T-helper 22 cell (primary cell): ENCODE data around the gene ARHGAP33.
"Not testable (repeated sequence)": the region's sequence is repeated elsewhere in the genome, so short reads cannot be mapped to it uniquely, and the experiment has no call there.

Experiments used
- DNase-seq: peaks from one replicate; pipeline ENCODE4 v3.0.0-alpha.2; 2020; ENCODE audit warnings: low read depth

The ARHGAP33 gene

GRCh38 chr19:35756377-35757230, 18.8 kb upstream of the ARHGAP33 start, which contains the start of gene HSPB6:
Gene HSPB6, minus strand, starts transcription at chr19:35757029. Its CDS starts 21 bp downstream, at chr19:35757008.
- DNase-seq = no peak

- no peak for DNase-seq
Measured at GRCh38 chr19:35757231-35757748, 18.1 kb upstream of the ARHGAP33 start.

- peak; percentile 99 for DNase-seq
Measured at GRCh38 chr19:35757749-35758608, 17.4 kb upstream of the ARHGAP33 start, which contains the start of gene PROSER3. Gene PROSER3, plus strand, starts transcription at chr19:35758176. Its CDS starts 40 bp downstream, at chr19:35758216.

DNA sequence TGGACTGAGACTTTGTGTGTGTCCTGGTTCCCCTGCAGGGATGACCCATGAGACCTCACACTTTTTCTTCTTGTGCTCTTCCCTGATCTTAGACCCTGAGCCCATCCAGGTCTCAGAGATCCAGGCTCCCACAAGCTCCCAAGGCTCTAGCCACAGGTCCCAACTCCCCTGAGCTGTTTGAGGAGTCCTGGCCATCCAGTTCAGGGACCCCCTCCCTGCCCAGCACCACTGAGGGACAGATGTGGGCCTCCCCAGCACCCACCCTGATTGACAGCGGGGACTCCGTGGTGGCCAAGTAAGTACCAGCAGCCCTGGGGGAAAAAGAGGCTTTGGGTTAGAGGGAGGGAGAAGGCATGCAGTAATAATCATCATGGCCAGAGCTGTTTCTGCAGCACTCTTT, 15.7 kb upstream of the ARHGAP33 start:
- no peak for DNase-seq

DNA sequence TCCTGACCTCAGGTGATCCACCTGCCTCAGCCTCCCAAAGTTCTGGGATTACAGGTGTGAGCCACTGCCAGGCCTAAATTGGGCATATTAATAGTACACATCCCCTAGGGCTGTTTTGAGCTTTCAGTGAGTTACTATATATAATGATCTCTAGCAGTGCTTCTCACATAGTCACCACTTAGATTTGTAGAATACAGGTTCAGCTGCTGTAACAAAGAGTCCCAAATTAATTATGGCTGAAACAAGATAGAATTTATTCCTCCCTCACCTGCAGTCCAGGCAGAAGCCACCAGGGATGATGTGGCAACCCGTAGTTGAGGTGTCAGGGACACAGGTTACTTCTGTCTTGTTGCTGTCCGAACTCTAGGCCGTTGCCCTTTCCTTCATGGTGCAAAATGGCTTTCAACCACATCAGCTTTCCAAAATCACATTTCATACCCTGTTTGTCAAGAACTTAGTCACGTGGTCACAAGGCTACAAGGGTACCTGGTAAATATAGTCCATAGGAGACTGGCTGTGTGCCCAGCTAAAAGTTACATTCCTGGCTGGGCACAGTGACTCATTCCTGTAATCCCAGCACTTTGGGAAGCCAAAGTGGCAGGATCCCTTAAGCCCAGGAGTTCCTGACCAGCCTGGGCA, 14.5 kb upstream of the ARHGAP33 start:
- DNase-seq = no peak

- DNase-seq = no peak
Measured at GRCh38 chr19:35764432-35765315, 10.7 kb upstream of the ARHGAP33 start.

- DNase-seq = no peak
Measured at GRCh38 chr19:35766571-35767104, 8.7 kb upstream of the ARHGAP33 start.

DNA sequence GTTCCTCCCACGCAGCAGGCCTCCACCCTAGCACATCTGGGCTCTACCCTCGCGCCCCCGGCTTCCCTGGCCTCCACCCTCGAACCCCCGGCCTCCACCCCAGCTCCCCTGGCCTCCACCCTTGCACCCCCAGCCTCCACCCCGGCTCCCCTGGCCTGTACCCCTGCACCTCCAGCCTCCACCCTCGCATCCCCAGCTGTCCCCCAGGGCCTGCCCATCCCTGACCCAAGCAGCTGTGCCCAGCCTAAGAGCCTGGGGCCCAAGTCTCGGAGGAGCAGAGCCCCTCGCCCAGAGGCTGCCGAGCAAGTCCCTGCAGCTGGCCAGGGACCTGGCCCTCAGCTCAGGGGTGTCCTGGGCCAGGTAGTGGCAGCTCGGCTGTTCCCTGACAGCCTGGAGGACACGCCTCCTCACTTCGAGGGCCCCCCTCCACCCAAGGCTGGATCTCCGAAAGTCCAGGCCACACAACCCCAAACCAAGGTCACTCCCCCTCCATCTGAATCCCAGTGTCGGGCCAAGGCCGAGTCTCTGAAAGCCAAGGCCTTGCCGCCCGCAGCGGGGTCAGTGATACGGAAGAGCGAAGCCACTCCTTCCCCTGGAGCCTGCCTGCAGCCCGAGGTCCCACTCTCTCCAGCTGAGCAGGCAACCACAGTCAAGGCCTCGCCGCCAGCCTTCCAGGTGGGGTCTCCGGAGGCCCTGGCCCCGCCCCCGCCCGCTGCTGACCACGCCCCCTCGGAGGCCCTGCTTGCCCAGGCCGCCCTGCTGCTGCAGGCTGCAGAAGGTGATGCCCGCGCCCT, 7.9 kb upstream of the ARHGAP33 start:
- DNase-seq = no peak

DNA sequence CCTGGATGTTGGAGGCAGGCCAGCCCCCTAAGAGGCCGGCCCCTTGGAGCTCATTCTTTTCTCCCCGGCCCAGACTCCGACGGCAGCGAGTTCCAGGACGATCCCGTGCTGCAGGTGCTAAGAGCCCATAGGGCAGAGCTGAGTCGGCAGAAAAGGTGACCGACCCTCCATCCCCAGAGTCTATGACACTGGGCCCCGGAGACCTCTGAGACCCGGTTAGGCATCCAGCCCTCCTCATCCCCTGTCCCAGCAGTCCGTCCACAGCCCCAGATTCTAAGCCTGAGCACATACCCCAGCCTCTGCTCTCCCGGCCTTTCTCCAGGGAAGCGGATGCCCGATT, 7.3 kb upstream of the ARHGAP33 start:
- no peak for DNase-seq

GRCh38 chr19:35772362-35772761, 3.0 kb upstream of the ARHGAP33 start:
- DNase-seq = not testable (repeated sequence)

DNA sequence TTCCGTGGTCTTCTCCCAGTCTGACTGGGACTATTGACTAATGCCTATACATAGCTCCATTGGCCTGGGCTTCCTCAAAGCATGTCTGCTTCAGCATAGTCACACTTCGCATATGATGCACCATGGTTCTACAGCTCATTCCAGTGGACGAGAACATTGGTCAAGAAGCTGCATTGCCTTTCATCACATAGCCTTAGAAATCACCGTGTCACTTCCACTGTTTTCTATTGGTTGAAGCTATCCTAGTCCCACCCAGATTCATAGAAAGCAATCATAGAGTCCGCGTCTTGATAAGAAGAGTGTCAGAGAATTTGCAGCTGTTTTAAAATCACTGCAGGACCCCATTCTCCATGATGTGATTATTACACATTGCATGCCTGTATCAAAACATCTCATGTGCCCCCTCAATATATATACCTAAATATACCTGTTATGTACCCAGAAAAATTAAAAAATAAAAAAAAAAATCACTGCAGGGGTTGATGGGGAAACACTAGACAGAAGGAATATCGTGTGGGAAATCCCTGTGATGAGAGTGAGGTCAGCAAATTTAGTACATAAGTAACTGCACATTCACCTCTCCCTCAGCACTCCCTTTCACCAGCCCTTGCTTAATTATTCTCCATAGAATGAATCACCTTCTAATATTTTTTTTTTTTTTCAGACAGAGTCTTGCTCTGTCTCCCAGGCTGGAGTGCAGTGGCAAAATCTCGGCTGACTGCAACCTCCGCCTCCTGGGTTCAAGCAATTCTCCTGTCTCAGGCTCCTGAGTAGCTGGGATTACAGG, 2.2 kb upstream of the ARHGAP33 start:
- DNase-seq = no peak

- no peak for DNase-seq
Measured at GRCh38 chr19:35774274-35775045, 904 bp upstream of the ARHGAP33 start.

DNA sequence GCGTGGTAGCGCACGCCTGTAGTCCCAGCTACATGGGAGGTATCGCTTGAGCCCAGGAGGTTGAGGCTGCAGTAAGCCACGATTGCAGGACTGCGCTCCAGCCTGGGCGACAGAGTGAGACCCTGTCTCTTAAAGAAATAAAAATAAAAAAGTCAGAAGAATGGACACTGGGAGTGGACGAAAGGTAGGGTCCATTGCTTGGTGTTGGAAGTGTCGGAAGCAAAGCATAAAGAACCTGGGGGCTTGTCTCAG, 392 bp upstream of the ARHGAP33 start:
- DNase-seq = no peak

DNA sequence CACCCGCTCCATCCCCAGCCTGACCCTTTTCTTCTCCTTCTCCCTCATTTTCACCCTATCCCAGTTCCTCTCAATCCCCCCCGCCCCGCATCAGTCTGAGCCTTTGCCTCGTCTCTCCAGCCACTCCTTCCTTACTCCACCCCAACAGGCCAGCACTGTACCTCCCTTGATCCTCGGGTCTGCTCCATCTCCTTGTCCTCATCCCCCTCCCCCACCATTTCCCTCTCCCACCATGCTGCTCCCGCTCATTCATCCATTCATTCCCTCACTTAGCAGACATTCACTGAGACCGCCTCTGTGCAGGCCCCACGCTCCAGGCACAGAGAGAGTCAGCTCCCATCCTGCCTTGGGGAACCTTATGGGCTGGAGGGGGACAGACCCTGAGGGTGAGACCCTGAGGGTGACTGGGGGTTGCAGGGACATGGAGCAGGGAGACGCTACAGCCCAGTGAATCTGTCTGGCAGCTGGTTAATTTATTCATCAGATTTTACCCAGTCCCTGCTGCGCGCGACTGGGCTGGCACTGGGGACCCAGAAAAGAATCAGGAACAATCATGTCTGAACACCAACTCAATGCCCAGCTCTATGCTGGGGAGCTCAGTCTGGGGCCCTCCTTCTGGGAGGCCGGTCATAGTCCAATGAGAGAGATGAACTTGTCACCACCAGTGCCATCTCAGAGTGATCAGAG, 881 bp downstream of the ARHGAP33 start:
- no peak for DNase-seq

GRCh38 chr19:35777086-35777841, 1.9 kb downstream of the ARHGAP33 start:
- DNase-seq = no peak

DNA sequence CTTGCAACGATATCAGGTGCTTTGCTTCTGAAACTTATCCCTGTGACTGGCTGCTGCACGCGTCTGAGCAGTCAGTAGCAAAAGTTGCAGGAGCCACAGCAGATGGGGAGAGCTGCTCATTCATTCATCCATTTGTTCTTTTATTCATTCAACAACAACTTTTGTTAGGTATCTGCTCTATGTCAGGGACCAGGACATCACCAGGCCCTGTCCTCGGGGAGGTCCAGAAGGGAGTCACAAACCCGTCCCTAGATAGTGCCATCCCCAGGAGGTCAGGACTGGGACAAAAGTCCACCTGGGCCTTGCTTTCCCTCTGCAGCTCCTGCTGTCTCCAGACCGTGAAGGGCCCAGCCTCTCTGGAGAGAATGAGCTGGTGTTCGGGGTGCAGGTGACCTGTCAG, 2.6 kb downstream of the ARHGAP33 start:
- DNase-seq = no peak

- DNase-seq = no peak
Measured at GRCh38 chr19:35779033-35779432, 3.7 kb downstream of the ARHGAP33 start.
